Peyer's patch (tissue), 4 donors: ENCODE measurements around the gene LRIG1. TPM values are rescaled to one million over a fixed set of nuclear protein-coding genes. Genes with fewer than 3 reads are reported as not detected.

Experiments used
- DNase-seq, 3 donors: peaks; one replicate each; pipeline ENCODE4 v3.0.0-alpha.2; 2017 to 2019
- H3K27ac ChIP-seq, 4 donors: fragments of 200-600 bp; sonication (generic); one replicate each; pipeline ENCODE4 v1.5.1; 2016 to 2019
- H3K27me3 ChIP-seq, 2 donors: fragments of 200-600 bp; sonication (generic); one replicate each; pipeline ENCODE4 v1.5.1; 2019
- H3K36me3 ChIP-seq, 3 donors: fragments of 200-600 bp; sonication (generic); one replicate each; pipeline ENCODE4 v1.5.1; 2016 to 2019
- H3K4me1 ChIP-seq, 4 donors: fragments of 200-600 bp; sonication (generic); one replicate each; pipeline ENCODE4 v1.5.1; 2016 to 2019
- H3K4me3 ChIP-seq, 4 donors: fragments of 200-600 bp; sonication (generic); 1 replicate in 3 of 4; 2 replicates in 1 of 4; pipeline ENCODE4 v1.5.1; 2016 to 2019; ENCODE audit warnings: mild to moderate bottlenecking in 1 of 4
- H3K9me3 ChIP-seq, 4 donors: fragments of 200-600 bp; sonication (generic); one replicate each; pipeline ENCODE4 v1.5.1; 2016 to 2019; ENCODE audit warnings: mild to moderate bottlenecking in 1 of 4
- CTCF ChIP-seq, 6 experiments: fragments of 450-650 bp in 4 of 6; fragments of 200-600 bp in 2 of 6; sonication (generic) in 1 of 6; IDR thresholded peaks; one replicate each; pipeline ENCODE4 v1.5.1; 2017 to 2019; ENCODE audit warnings: antibody characterized with exemption in 6 of 6, mild to moderate bottlenecking in 3 of 6, moderate library complexity in 1 of 6
- POLR2A ChIP-seq, 2 donors: fragments of 450-650 bp; IDR thresholded peaks; one replicate each; pipeline ENCODE4 v1.5.1; 2017; ENCODE audit warnings: antibody characterized with exemption in 2 of 2, mild to moderate bottlenecking in 2 of 2, moderate library complexity in 2 of 2
- total RNA-seq, 4 donors: library from RNA; depleted of rRNA; stranded (reverse); fragments of >200 nt; gene quantifications; one replicate each; pipeline ENCODE4 v1.1.0, GENCODE V29; 2016

LRIG1 gene
- total RNA-seq, 4 donors from 2014 or later = 28.5 to 65.2 (median 59.2) TPM

- Histone ChIP-seq H3K27ac (peak overlapping the region in 3 of 4 donors; percentile 83 to 95 (median 88)), H3K9me3 (no peaks in the 10 kb centered on the region), H3K4me1 (peaks cover 0 to 34% (median 5%) of the 10 kb centered on the region in 4 donors), H3K36me3 (no peaks in the 10 kb centered on the region), H3K4me3 (peak overlapping the region in 2 of 4 donors; percentile 63 to 91), H3K27me3 (no peaks in the 10 kb centered on the region)
- TF ChIP-seq POLR2A (IDR thresholded peaks at IDR 0.05) (no peak), CTCF (IDR thresholded peaks at IDR 0.05) (no peak)
- DNase-seq = no peak
Observed at GRCh38 chr3:66497985-66498671, 2.7 kb downstream of the LRIG1 start.

GRCh38 chr3:66497288-66497984 lies 3.4 kb downstream of the LRIG1 start:
- no peak for TF ChIP-seq POLR2A (IDR thresholded peaks at IDR 0.05)
- TF ChIP-seq CTCF (IDR thresholded peaks at IDR 0.05) = no peak
- Histone ChIP-seq H3K27me3 (no peaks in the 10 kb centered on the region), H3K4me1 (peaks cover 0 to 40% (median 5%) of the 10 kb centered on the region in 4 donors), H3K9me3 (no peaks in the 10 kb centered on the region), H3K4me3 (peak overlapping the region in 1 of 4 donors; percentile 63), H3K36me3 (no peaks in the 10 kb centered on the region), H3K27ac (peak overlapping the region in 2 of 4 donors; percentile 44 to 88)
- DNase-seq = no peak

- no peaks in the 10 kb centered on the region for H3K27me3 ChIP-seq
- no peaks in the 10 kb centered on the region for H3K9me3 ChIP-seq
- H3K4me3 ChIP-seq = no peak overlapping the region
- peak overlapping the region in 2 of 4 donors; percentile 44 to 88 for H3K27ac ChIP-seq
- TF ChIP-seq POLR2A (IDR thresholded peaks at IDR 0.05) (no peak), CTCF (IDR thresholded peaks at IDR 0.05) (no peak)
- no peak for DNase-seq
- H3K36me3 ChIP-seq = no peaks in the 10 kb centered on the region
- H3K4me1 ChIP-seq = peaks cover 0 to 47% (median 7%) of the 10 kb centered on the region in 4 donors
Observed at GRCh38 chr3:66496746-66497145, 4.1 kb downstream of the LRIG1 start.

- TF ChIP-seq CTCF (IDR thresholded peaks at IDR 0.05) = no peak
- TF ChIP-seq POLR2A (IDR thresholded peaks at IDR 0.05) = no peak
- Histone ChIP-seq H3K4me3 (no peak overlapping the region), H3K9me3 (no peaks in the 10 kb centered on the region), H3K27ac (peak overlapping the region in 2 of 4 donors; percentile 44 to 88), H3K27me3 (no peaks in the 10 kb centered on the region), H3K36me3 (no peaks in the 10 kb centered on the region), H3K4me1 (peaks cover 0 to 48% (median 8%) of the 10 kb centered on the region in 4 donors)
- no peak for DNase-seq
Observed at GRCh38 chr3:66496301-66496700, 4.5 kb downstream of the LRIG1 start.

- H3K27ac ChIP-seq = peak overlapping the region in 3 of 4 donors; percentile 11 to 88 (median 44)
- DNase-seq = peak in 1 of 3 donors; percentile 52
- TF ChIP-seq CTCF (IDR thresholded peaks at IDR 0.05) = no peak
- no peaks in the 10 kb centered on the region for H3K9me3 ChIP-seq
- peaks cover 0 to 54% (median 10%) of the 10 kb centered on the region in 4 donors for H3K4me1 ChIP-seq
- H3K4me3 ChIP-seq = no peak overlapping the region
- H3K36me3 ChIP-seq = no peaks in the 10 kb centered on the region
- H3K27me3 ChIP-seq = no peaks in the 10 kb centered on the region
Observed at GRCh38 chr3:66495668-66496045, 5.2 kb downstream of the LRIG1 start.
